ENCODE data around the gene MS4A15.

The MS4A15 gene

GRCh38 chr11:60777572-60777971 lies 20.9 kb downstream of the MS4A15 start:
- no peak for DNase-seq (ENCODE audit: low read depth)

- DNase-seq (ENCODE audit: low read depth) = no peak
These were observed 23.4 kb downstream of the MS4A15 start for GRCh38 chr11:60780065-60780464.

GRCh38 chr11:60780774-60781173 lies 24.1 kb downstream of the MS4A15 start:
- DNase-seq (ENCODE audit: low read depth) = no peak

GRCh38 chr11:60781286-60781980 lies 24.8 kb downstream of the MS4A15 start:
- no peak for DNase-seq (ENCODE audit: low read depth)

- DNase-seq (ENCODE audit: low read depth) = no peak
These were observed 25.3 kb downstream of the MS4A15 start for GRCh38 chr11:60781981-60782316.

GRCh38 chr11:60782393-60783140 lies 25.9 kb downstream of the MS4A15 start:
- DNase-seq (ENCODE audit: low read depth) = no peak

GRCh38 chr11:60783141-60783484 lies 26.4 kb downstream of the MS4A15 start:
- no peak for DNase-seq (ENCODE audit: low read depth)

- DNase-seq (ENCODE audit: low read depth) = no peak
These were observed 27.2 kb downstream of the MS4A15 start for GRCh38 chr11:60783911-60784310.

GRCh38 chr11:60785136-60785535 lies 28.5 kb downstream of the MS4A15 start, which contains the start of gene MS4A10:
Gene MS4A10 (plus strand): TSS chr11:60785333. CDS start chr11:60790336, 5,003 bp downstream.
- DNase-seq (ENCODE audit: low read depth) = no peak

GRCh38 chr11:60785806-60786361 lies 29.2 kb downstream of the MS4A15 start:
- DNase-seq (ENCODE audit: low read depth) = no peak

GRCh38 chr11:60786811-60787567 lies 30.3 kb downstream of the MS4A15 start:
- DNase-seq (ENCODE audit: low read depth) = no peak

GRCh38 chr11:60788401-60789125 lies 31.9 kb downstream of the MS4A15 start:
- no peak for DNase-seq (ENCODE audit: low read depth)

GRCh38 chr11:60790726-60791125 lies 34.1 kb downstream of the MS4A15 start:
- DNase-seq (ENCODE audit: low read depth) = no peak

GRCh38 chr11:60791153-60791933 lies 34.7 kb downstream of the MS4A15 start:
- no peak for DNase-seq (ENCODE audit: low read depth)

- DNase-seq (ENCODE audit: low read depth) = no peak
These were observed 35.9 kb downstream of the MS4A15 start for GRCh38 chr11:60792521-60792920.

- no peak for DNase-seq (ENCODE audit: low read depth)
These were observed 38.6 kb downstream of the MS4A15 start for GRCh38 chr11:60795291-60795690.

GRCh38 chr11:60797846-60798630 lies 41.4 kb downstream of the MS4A15 start:
- no peak for DNase-seq (ENCODE audit: low read depth)

- DNase-seq (ENCODE audit: low read depth) = no peak
These were observed 42.0 kb downstream of the MS4A15 start for GRCh38 chr11:60798631-60799030.

- DNase-seq (ENCODE audit: low read depth) = no peak
These were observed 44.5 kb downstream of the MS4A15 start for GRCh38 chr11:60801194-60801593.

GRCh38 chr11:60803273-60803936 lies 46.7 kb downstream of the MS4A15 start:
- no peak for DNase-seq (ENCODE audit: low read depth)
